SK-N-SH (cell line): ENCODE measurements around the gene HIVEP2. TPM values are rescaled to one million over a fixed set of nuclear protein-coding genes. Genes with fewer than 3 reads are reported as not detected.

Experiments used
- CTCF ChIA-PET: fragments of 300-600, 350-600 bp; formaldehyde crosslinking; extraction: SDS; loops from one replicate; lab custom pipeline; 2021; lab: Yijun Ruan, JAX
- POLR2A ChIA-PET: fragments of 350-600 bp; sonication (Branson Sonifier 250); formaldehyde crosslinking; extraction: SDS; loops from one replicate; lab custom pipeline; 2020; ENCODE audit warnings: antibody characterized with exemption, inconsistent platforms; lab: Yijun Ruan, JAX
- DNase-seq: peaks from one replicate; pipeline ENCODE4 v3.0.0; 2012
- H2AFZ ChIP-seq: fragments of 200-600 bp; sonication (generic); 2 replicates; pipeline ENCODE4 v1.8.1; 2016; ENCODE audit warnings: antibody characterized with exemption, mild to moderate bottlenecking, low read depth
- H3F3A ChIP-seq: fragments of 200-600 bp; sonication (generic); replicated peaks from 2 replicates; pipeline ENCODE3; 2016; ENCODE audit warnings: antibody characterized with exemption, mild to moderate bottlenecking; ENCODE audit not compliant: insufficient read depth
- H3K27ac ChIP-seq, 2 experiments: fragments of 200-500 bp in 1 of 2; fragments of 200-600 bp in 1 of 2; sonication (Bioruptor generic) in 1 of 2; sonication (generic), shearing (Covaris generic) in 1 of 2; 2 replicates each; pipeline versions ENCODE4 v1.5.1 to v1.6.1; 2014 to 2016; ENCODE audit warnings: low read depth in 2 of 2, inconsistent platforms in 1 of 2, low read length in 1 of 2, mild to moderate bottlenecking in 1 of 2, mixed read lengths in 1 of 2
- H3K27me3 ChIP-seq: fragments of 200-600 bp; sonication (generic), shearing (Covaris generic); 2 replicates; pipeline ENCODE4 v1.6.1; 2016; ENCODE audit warnings: mixed run types; ENCODE audit not compliant: insufficient read depth
- H3K36me3 ChIP-seq, 2 experiments: fragments of 200-500 bp in 1 of 2; fragments of 200-600 bp in 1 of 2; sonication (Bioruptor generic) in 1 of 2; sonication (generic) in 1 of 2; replicated peaks in 1 of 2; 2 replicates each; pipeline versions ENCODE3 to v1.5.1; 2014 to 2016; ENCODE audit warnings: low read length in 1 of 2, mild to moderate bottlenecking in 1 of 2; ENCODE audit not compliant: insufficient read depth in 2 of 2, control insufficient read depth in 1 of 2
- H3K4me1 ChIP-seq, 2 experiments: fragments of 200-500 bp in 1 of 2; fragments of 200-600 bp in 1 of 2; sonication (Bioruptor generic) in 1 of 2; sonication (generic), shearing (Covaris generic) in 1 of 2; 2 replicates each; pipeline versions ENCODE4 v1.5.1 to v1.6.1; 2014 to 2016; ENCODE audit warnings: low read depth in 1 of 2, low read length in 1 of 2, mixed run types in 1 of 2; ENCODE audit not compliant: insufficient read depth in 2 of 2, control insufficient read depth in 1 of 2
- H3K4me2 ChIP-seq: fragments of 200-600 bp; sonication (generic), shearing (Covaris generic); 2 replicates; pipeline ENCODE4 v1.6.1; 2017; ENCODE audit warnings: mixed run types
- H3K4me3 ChIP-seq, 2 experiments: fragments of 200-500 bp in 1 of 2; fragments of 200-600 bp in 1 of 2; sonication (Bioruptor generic) in 1 of 2; sonication (generic), shearing (Covaris generic) in 1 of 2; 2 replicates each; pipeline versions ENCODE4 v1.5.1 to v1.8.1; 2014 to 2016; ENCODE audit warnings: low read depth in 2 of 2, inconsistent platforms in 1 of 2, low read length in 1 of 2, mild to moderate bottlenecking in 1 of 2, mixed read lengths in 1 of 2, moderate library complexity in 1 of 2
- H3K79me2 ChIP-seq: fragments of 200-600 bp; sonication (generic); 2 replicates; pipeline ENCODE4 v1.8.1; 2017; ENCODE audit warnings: mild to moderate bottlenecking; ENCODE audit not compliant: insufficient read depth
- H3K9ac ChIP-seq: fragments of 200-600 bp; sonication (generic); 2 replicates; pipeline ENCODE4 v1.6.1; 2017; ENCODE audit warnings: mixed run types
- H3K9me2 ChIP-seq: fragments of 200-600 bp; sonication (generic); 2 replicates; pipeline ENCODE4 v1.6.1; 2017; ENCODE audit warnings: mixed run types
- H3K9me3 ChIP-seq: fragments of 200-600 bp; sonication (generic); 2 replicates; pipeline ENCODE4 v1.6.1; 2017; ENCODE audit warnings: mixed run types, mild to moderate bottlenecking, moderate library complexity
- H4K20me1 ChIP-seq: fragments of 200-600 bp; sonication (generic); 2 replicates; pipeline ENCODE4 v1.6.1; 2017; ENCODE audit warnings: mild to moderate bottlenecking, mixed run types; ENCODE audit not compliant: insufficient read depth
- EP300 ChIP-seq, 2 experiments: IDR thresholded peaks; 2 replicates each; pipeline versions ENCODE4 v1.4.0 to v1.6.1; 2012; ENCODE audit warnings: borderline replicate concordance in 1 of 2, low read depth in 1 of 2, low read length in 1 of 2
- FOSL2 ChIP-seq: IDR thresholded peaks from 2 replicates; pipeline ENCODE4 v1.4.0; 2012; ENCODE audit warnings: low read depth, mild to moderate bottlenecking, moderate library complexity, borderline replicate concordance
- GABPA ChIP-seq: IDR thresholded peaks from 2 replicates; pipeline ENCODE4 v1.4.0; 2012; ENCODE audit warnings: low read depth, mild to moderate bottlenecking
- JUND ChIP-seq: IDR thresholded peaks from 2 replicates; pipeline ENCODE4 v1.4.0; 2012
- MXI1 ChIP-seq: IDR thresholded peaks from 2 replicates; pipeline ENCODE4 v1.6.1; 2012; ENCODE audit warnings: mild to moderate bottlenecking, low read depth, low read length, improper control_type of control experiment
- NFIC ChIP-seq: IDR thresholded peaks from 2 replicates; pipeline ENCODE4 v1.4.0; 2012; ENCODE audit warnings: borderline replicate concordance
- PBX3 ChIP-seq: IDR thresholded peaks from 2 replicates; pipeline ENCODE4; 2012
- POLR2AphosphoS5 ChIP-seq: IDR thresholded peaks from 2 replicates; pipeline ENCODE4 v1.6.1; 2012; ENCODE audit warnings: low read depth, low read length
- RCOR1 ChIP-seq: fragments of 150-350 bp; IDR thresholded peaks from 2 replicates; pipeline ENCODE4 v1.6.1; 2017; ENCODE audit warnings: antibody characterized with exemption, low read length
- RXRA ChIP-seq: IDR thresholded peaks from 2 replicates; pipeline ENCODE4 v1.4.0; 2012; ENCODE audit warnings: low read depth, mild to moderate bottlenecking, borderline replicate concordance
- SIN3A ChIP-seq: IDR thresholded peaks from 2 replicates; pipeline ENCODE4 v1.6.1; 2012; ENCODE audit warnings: low read depth, mild to moderate bottlenecking, low read length, moderate library complexity, borderline replicate concordance
- SMC3 ChIP-seq: IDR thresholded peaks from 2 replicates; pipeline ENCODE4 v1.6.1; 2012; ENCODE audit warnings: low read depth, low read length, improper control_type of control experiment
- TAF1 ChIP-seq: IDR thresholded peaks from 2 replicates; pipeline ENCODE4 v1.6.1; 2012; ENCODE audit warnings: low read depth, mild to moderate bottlenecking, low read length, moderate library complexity, borderline replicate concordance
- TCF12 ChIP-seq: IDR thresholded peaks from 2 replicates; pipeline ENCODE4 v1.4.0; 2012
- TEAD4 ChIP-seq: IDR thresholded peaks from 2 replicates; pipeline ENCODE4 v1.4.0; 2012; ENCODE audit warnings: mild to moderate bottlenecking, borderline replicate concordance; ENCODE audit not compliant: insufficient read depth
- USF1 ChIP-seq: IDR thresholded peaks from 2 replicates; pipeline ENCODE4 v1.4.0; 2012; ENCODE audit warnings: low read depth, borderline replicate concordance
- polyA plus RNA-seq, 3 experiments: library from polyadenylated mRNA; depleted of rRNA; stranded (reverse); fragments of >200 nt; gene quantifications; 2 replicates each; pipeline ENCODE4 v1.2.3, GENCODE V29; 2012
- TF ChIP-seq, protein P1 (sequence below): IDR thresholded peaks from 2 replicates; pipeline ENCODE4 v1.6.1; 2012; ENCODE audit warnings: mild to moderate bottlenecking, low read depth, low read length, moderate library complexity
- TF ChIP-seq, protein P2 (sequence below): IDR thresholded peaks from 2 replicates; pipeline ENCODE4 v1.4.0; 2012; ENCODE audit warnings: low read depth
- TF ChIP-seq, protein P3 (sequence below): fragments of 150-350 bp; IDR thresholded peaks from 2 replicates; pipeline ENCODE4 v1.6.1; 2017; ENCODE audit warnings: antibody characterized with exemption, low read length, low read depth, borderline replicate concordance
- TF ChIP-seq, protein P4 (sequence below): fragments of 200-600 bp; sonication (generic); IDR thresholded peaks from 2 replicates; pipeline ENCODE4 v1.6.1; 2017; ENCODE audit warnings: antibody characterized with exemption, mild to moderate bottlenecking, moderate library complexity

Gene HIVEP2
- polyA plus RNA-seq, 1 of the 3 experiments (the other 2 are of a cell fraction): 2.5 TPM

DNA sequence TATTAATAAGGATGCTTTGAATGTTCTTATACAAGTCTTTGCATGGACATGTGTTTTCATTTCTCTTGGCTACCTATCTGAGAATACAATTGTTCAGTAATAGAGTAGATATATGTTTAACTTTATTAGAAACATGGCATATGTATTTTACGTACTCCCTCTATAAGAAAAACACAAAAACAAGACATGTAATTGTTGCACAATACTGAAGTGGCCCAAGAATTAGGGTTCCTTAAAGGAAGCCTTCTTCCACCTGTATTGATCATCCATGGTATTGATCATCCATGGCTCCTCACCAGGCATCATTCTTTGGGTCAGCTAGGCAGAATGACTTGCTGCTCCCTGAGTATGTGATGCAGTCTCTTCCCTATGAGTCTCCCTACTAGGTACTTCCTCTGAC lies 20.2 kb upstream of the HIVEP2 start (continued):
- TF ChIP-seq, protein P1, sequence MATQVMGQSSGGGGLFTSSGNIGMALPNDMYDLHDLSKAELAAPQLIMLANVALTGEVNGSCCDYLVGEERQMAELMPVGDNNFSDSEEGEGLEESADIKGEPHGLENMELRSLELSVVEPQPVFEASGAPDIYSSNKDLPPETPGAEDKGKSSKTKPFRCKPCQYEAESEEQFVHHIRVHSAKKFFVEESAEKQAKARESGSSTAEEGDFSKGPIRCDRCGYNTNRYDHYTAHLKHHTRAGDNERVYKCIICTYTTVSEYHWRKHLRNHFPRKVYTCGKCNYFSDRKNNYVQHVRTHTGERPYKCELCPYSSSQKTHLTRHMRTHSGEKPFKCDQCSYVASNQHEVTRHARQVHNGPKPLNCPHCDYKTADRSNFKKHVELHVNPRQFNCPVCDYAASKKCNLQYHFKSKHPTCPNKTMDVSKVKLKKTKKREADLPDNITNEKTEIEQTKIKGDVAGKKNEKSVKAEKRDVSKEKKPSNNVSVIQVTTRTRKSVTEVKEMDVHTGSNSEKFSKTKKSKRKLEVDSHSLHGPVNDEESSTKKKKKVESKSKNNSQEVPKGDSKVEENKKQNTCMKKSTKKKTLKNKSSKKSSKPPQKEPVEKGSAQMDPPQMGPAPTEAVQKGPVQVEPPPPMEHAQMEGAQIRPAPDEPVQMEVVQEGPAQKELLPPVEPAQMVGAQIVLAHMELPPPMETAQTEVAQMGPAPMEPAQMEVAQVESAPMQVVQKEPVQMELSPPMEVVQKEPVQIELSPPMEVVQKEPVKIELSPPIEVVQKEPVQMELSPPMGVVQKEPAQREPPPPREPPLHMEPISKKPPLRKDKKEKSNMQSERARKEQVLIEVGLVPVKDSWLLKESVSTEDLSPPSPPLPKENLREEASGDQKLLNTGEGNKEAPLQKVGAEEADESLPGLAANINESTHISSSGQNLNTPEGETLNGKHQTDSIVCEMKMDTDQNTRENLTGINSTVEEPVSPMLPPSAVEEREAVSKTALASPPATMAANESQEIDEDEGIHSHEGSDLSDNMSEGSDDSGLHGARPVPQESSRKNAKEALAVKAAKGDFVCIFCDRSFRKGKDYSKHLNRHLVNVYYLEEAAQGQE: no peak
- TF ChIP-seq, protein P2, sequence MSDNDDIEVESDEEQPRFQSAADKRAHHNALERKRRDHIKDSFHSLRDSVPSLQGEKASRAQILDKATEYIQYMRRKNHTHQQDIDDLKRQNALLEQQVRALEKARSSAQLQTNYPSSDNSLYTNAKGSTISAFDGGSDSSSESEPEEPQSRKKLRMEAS: no peak
- TF ChIP-seq POLR2AphosphoS5 (no peak), SMC3 (no peak), PBX3 (no peak)

- no peaks in the 10 kb centered on the region for H3K27me3 ChIP-seq
- no peaks in the 10 kb centered on the region for H3K9me2 ChIP-seq
- no peaks in the 10 kb centered on the region for H3K36me3 ChIP-seq
- peaks cover 14% of the 10 kb centered on the region for H3F3A ChIP-seq
- no peak overlapping the region for H3K4me3 ChIP-seq
- peaks cover 0 to 4% of the 10 kb centered on the region in 2 experiments; a peak in 2 of 4 replicates for H3K4me1 ChIP-seq
- no peak for DNase-seq
- CTCF ChIA-PET: no interaction called here
- H3K9ac ChIP-seq: no peak overlapping the region
- POLR2A ChIA-PET: no interaction called here
- H4K20me1 ChIP-seq: no peaks in the 10 kb centered on the region
- H3K79me2 ChIP-seq: no peaks in the 10 kb centered on the region
- no peaks in the 10 kb centered on the region for H3K9me3 ChIP-seq
- no peak overlapping the region for H3K4me2 ChIP-seq
- TF ChIP-seq SMC3 (no peak), USF1 (no peak), FOSL2 (peak; percentile 53), NFIC (peak; percentile 51), SIN3A (no peak; the same call in 1 of the 2 replicates), MXI1 (no peak), TCF12 (peak; percentile 84), RXRA (peak; percentile 45; the same call in 1 of the 2 replicates), GABPA (no peak), EP300 (IDR thresholded peaks at IDR 0.05; ENCODE audit: borderline replicate concordance in 1 of 2, low read depth in 1 of 2, low read length in 1 of 2) (0 out of 4 replicates have a peak, but pooled peaks of 1 of the 2 experiments have one; percentile 32), RCOR1 (no peak), PBX3 (peak; percentile 86), JUND (peak; percentile 54), TEAD4 (0 out of 2 replicates have a peak, but pooled peaks have one; percentile 28), TAF1 (no peak)
- TF ChIP-seq, protein P3, sequence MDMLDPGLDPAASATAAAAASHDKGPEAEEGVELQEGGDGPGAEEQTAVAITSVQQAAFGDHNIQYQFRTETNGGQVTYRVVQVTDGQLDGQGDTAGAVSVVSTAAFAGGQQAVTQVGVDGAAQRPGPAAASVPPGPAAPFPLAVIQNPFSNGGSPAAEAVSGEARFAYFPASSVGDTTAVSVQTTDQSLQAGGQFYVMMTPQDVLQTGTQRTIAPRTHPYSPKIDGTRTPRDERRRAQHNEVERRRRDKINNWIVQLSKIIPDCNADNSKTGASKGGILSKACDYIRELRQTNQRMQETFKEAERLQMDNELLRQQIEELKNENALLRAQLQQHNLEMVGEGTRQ: no peak
- TF ChIP-seq, protein P4, sequence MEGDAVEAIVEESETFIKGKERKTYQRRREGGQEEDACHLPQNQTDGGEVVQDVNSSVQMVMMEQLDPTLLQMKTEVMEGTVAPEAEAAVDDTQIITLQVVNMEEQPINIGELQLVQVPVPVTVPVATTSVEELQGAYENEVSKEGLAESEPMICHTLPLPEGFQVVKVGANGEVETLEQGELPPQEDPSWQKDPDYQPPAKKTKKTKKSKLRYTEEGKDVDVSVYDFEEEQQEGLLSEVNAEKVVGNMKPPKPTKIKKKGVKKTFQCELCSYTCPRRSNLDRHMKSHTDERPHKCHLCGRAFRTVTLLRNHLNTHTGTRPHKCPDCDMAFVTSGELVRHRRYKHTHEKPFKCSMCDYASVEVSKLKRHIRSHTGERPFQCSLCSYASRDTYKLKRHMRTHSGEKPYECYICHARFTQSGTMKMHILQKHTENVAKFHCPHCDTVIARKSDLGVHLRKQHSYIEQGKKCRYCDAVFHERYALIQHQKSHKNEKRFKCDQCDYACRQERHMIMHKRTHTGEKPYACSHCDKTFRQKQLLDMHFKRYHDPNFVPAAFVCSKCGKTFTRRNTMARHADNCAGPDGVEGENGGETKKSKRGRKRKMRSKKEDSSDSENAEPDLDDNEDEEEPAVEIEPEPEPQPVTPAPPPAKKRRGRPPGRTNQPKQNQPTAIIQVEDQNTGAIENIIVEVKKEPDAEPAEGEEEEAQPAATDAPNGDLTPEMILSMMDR: no peak
- H2AFZ ChIP-seq: no peak overlapping the region
- peak overlapping the region in 1 of 2 experiments; percentile 56; a peak in 1 of 4 replicates for H3K27ac ChIP-seq
Observed at GRCh38 chr6:142960098-142960497, 15.1 kb upstream of the HIVEP2 start.
